ENCODE data around the gene ARHGDIG. TPM values are rescaled to one million over a fixed set of nuclear protein-coding genes. Genes with fewer than 3 reads are reported as not detected.

Gene ARHGDIG
- total and polyA plus RNA-seq, 9 donors: 0.10 to 0.77 TPM; not detected in 7

GRCh38 chr16:268141-269053 lies 12.0 kb upstream of the ARHGDIG start:
- Histone ChIP-seq H3K36me3 (no peaks in the 10 kb centered on the region), H3K27ac (no peak overlapping the region), H3K4me3 (no peak overlapping the region), H3K9me3 (no peaks in the 10 kb centered on the region), H3K4me1 (ENCODE audit: insufficient read depth) (peaks cover 8% of the 10 kb centered on the region), H3K27me3 (no peaks in the 10 kb centered on the region)
- DNase-seq: no peak
- intact Hi-C loops (cut with DNase I): no loop called here
- WGBS, 3 donors: 43 to 63% (median 52%) methylated on average over 40 of the region's 40 CpGs
- TF ChIP-seq CTCF (IDR thresholded peaks at IDR 0.05) (no peak), POLR2A (IDR thresholded peaks at IDR 0.05) (no peak), EP300 (IDR thresholded peaks at IDR 0.05) (no peak)

- TF ChIP-seq POLR2A (IDR thresholded peaks at IDR 0.05) (no peak), CTCF (IDR thresholded peaks at IDR 0.05) (no peak), EP300 (IDR thresholded peaks at IDR 0.05) (no peak)
- Histone ChIP-seq H3K27me3 (no peaks in the 10 kb centered on the region), H3K9me3 (no peaks in the 10 kb centered on the region), H3K4me3 (no peak overlapping the region), H3K4me1 (ENCODE audit: insufficient read depth) (peaks cover 8% of the 10 kb centered on the region), H3K27ac (no peak overlapping the region), H3K36me3 (no peaks in the 10 kb centered on the region)
- WGBS, 3 donors: 70 to 77% (median 72%) methylated on average over 23 to 24 of the region's 24 CpGs
- DNase-seq: no peak
- intact Hi-C loops (cut with DNase I): no loop called here
Measured at GRCh38 chr16:269061-269796, 11.2 kb upstream of the ARHGDIG start.

- Histone ChIP-seq H3K9me3 (no peaks in the 10 kb centered on the region), H3K4me3 (no peak overlapping the region), H3K36me3 (no peaks in the 10 kb centered on the region), H3K27me3 (no peaks in the 10 kb centered on the region), H3K4me1 (ENCODE audit: insufficient read depth) (peaks cover 6% of the 10 kb centered on the region), H3K27ac (no peak overlapping the region)
- DNase-seq: no peak
- intact Hi-C loops (cut with DNase I): loop anchor here in 1 of 4 donors (5.0 kb wide), 1 partner anchor 332 kb away; no protein-coding TSS in a partner anchor
- 83 to 86% (median 84%) methylated on average over 31 to 34 of the region's 34 CpGs for WGBS, 3 donors
- no peak for TF ChIP-seq CTCF (IDR thresholded peaks at IDR 0.05)
- no peak for TF ChIP-seq POLR2A (IDR thresholded peaks at IDR 0.05)
- TF ChIP-seq EP300 (IDR thresholded peaks at IDR 0.05): no peak
Measured at GRCh38 chr16:270381-271255, 9.8 kb upstream of the ARHGDIG start.
